Stimulated activated CD4-positive, alpha-beta T cell treated with anti-CD3 and anti-CD28 coated beads, Interleukin-15, amount 100 ng/mL, for 48 hours (primary cell): Measurements from ENCODE around the gene FBXO47.
A peak's percentile ranks its signal among the peaks of the same experiment; 100 is the strongest.

ENCODE experiments used
- DNase-seq, 2 donors: peaks; one replicate each; pipeline ENCODE4 v3.0.0-alpha.2; 2020; ENCODE audit warnings: low read depth in 2 of 2

The FBXO47 gene, protein sequence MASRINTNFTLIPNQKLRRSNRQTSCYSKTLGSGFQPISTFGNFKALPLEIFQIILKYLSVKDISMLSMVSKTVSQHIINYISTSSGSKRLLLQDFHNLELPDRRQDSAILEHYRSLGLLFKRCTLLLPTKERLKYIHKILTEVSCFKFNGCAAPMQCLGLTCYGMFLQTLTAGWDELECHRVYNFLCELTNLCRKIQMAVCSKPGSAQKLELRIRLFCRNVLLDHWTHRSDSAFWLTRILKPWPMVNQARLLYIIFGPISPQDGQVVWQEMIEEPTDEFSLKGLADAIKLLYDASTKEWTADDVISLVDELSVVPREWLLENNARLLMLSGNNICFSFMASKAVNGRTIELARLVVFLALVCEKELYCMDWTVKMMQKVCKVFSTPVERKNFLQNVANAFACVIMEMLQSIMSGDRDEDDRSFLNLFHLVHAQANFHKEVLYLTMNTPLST

DNA sequence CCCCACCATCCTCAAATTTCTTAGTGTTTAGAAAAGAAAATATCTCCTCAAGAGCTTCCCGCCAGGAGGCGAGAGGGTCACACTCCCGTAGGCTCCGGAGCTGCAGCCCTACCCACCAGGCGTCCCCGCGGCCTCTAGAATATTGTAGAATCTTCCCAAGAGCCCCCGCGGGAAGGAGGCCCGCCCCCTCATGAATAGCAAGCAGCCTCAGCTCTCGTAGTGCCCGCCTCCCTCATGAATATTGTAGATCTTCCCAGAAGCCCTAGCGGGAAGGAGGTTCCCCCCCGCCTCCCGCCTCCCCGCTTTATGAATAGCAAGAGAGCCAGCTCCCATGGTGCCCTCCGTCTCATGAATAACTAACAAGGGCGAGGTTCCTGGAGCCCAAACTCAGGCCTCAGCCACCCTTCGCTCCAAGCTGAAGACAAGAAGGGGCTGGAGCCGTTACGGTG lies at the start of gene FBXO47:
Gene FBXO47, minus strand, starts transcription at position 114 of the 449 bp plus-strand sequence. CDS start 4,378 bp downstream, outside the sequence.
- DNase-seq, result peak; percentile 75 to 79

DNA sequence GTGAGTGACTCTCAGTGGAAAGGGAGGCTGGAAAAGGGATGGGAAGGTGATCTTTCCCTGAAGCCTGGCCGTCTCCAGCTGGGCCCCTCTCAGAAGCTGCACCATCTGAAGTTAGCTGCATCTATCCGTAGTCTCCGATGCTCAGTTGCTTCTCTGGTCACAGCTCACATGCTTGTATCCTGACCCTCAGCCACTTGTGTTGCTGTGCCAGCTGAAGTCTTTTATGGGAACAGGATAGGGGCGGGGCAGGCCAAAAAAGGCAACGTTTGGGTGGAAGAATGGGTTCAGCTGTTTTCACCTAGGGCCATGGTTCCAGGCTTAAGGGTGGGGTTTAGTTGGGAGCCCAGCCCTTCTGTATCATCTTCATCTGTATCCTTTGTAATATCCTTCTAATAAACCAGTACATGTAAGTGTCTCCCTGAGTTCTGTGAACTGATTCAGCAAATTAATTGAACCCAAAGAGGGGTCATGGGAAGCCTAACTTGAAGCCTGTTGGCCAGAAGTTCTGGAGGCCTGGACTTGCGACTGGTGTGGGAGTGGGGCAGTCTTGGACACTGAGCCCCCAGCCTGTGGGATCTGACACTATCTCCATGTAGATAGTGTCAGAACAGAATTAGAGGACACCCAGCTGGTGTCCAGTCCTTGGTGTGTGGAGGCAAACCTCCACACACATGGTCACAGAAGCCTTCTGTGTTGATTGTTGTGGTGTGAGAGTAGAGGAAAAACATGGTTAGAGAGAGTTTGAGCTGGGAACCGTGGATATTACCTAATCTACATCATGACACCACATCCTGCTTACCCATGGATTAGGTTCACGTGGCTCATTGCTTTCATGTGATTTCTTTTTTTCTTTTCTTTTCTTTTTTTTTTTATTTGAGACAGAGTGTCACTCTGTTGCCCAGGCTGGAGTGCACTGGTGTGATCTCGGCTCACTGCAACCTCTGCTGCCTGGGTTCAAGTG lies 49.3 kb upstream of the FBXO47 start:
- DNase-seq, result no peak

DNA sequence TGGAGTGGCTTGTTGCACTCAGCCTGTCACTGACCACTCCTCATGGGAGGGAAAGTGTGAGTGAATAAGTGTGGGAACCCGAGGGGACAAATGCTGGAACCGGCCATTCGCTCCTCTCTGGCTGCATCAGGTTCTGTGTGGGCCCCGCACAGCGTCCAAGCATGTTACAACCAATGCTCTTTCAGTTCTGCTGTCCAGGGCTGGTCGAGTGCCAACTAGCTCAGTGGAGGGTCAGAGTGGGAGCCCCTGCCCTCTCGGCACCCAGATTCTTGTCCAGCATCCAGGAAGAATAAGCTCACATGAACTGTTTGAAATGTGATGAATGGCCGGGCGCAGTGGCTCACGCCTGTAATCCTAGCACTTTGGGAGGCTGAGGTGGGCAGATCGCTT lies 48.3 kb upstream of the FBXO47 start:
- DNase-seq, result no peak

DNA sequence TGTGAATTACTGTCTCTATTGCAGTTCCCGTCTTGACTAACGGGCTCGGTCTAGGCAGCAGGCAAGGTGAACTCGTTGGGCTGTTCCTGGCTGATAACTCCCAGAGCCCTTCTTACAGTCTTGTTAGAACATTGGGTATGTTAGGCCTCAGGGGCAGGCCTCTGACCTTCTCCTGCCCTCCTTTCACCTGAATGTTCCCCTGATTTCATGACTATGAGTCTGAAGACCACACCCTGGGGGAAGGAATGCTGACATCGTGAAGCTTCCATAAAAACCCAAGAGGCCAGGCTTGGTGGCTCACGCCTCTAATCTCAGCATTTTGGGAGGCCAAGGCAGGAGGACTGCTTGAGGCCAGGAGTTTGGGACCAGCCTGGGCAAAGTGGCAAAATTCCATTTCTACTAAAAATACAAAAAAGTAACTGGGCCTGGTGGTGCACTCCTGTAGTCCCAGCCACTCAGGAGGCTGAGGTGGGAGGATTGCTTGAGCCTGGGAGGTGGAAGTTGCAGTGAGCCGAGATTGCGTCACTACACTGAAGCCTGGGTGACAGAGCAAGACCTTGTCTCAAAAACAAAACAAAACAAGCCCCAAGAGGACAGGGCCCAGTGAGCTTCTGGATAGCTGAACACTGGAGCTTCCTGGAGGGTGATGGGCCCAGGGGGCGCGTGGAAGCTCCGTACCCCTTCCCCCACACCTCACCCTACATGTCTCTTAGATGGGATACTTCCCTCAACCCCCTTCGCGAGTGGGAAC lies 47.8 kb upstream of the FBXO47 start:
- DNase-seq, result no peak

DNA sequence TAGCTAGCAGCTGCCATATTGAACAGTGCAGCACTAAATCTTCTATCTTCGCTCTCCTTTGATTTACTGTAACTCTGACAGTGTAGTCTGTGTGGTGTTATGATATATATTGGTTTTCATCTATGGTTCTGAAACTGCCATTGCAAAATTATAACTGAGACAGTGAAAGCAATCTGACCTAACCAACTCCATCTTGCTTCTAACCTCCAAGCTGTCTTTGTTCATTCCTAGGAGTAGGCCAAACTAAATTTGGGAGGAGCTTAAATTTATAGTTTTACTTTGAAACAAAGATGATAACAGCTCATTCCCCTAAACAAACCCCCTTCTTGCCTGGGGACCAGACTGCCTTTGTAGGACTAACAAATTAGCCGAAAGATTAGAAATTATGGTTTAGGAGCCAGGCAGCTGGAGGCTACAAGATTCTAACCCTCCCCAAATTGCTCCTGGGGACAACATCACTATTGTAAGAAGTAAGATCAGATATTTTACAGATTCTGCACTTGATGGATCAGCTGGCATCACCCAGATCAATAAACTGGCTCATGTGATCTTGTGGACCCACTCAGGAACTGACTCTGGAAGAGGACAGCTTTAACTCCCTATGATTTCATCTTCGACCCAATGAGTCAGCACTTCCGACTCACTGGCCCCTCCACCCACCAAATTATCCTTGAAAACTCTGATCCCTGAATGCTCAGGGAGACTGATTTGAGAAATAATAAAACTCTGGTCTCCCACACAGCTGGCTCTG lies 47.0 kb upstream of the FBXO47 start:
- DNase-seq, result no peak

DNA sequence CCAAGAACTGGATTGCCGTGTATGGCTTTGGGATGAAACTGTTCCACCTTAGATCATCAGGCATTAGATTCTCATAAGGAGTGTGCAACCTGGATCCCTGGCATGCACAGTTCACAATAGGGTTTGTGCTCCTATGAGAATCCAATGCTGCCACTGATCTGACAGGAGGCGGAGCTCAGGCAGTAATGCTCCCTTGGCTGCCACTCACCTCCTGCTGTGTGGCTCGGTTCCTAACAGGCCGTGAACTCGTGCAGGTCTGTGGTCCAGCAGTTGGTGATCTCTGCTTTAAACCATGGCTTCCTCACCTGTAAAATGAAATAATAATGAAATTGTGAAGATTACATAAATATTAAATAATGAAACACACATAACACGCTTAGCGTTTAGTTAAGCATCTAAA lies 45.5 kb upstream of the FBXO47 start:
- DNase-seq, result no peak

DNA sequence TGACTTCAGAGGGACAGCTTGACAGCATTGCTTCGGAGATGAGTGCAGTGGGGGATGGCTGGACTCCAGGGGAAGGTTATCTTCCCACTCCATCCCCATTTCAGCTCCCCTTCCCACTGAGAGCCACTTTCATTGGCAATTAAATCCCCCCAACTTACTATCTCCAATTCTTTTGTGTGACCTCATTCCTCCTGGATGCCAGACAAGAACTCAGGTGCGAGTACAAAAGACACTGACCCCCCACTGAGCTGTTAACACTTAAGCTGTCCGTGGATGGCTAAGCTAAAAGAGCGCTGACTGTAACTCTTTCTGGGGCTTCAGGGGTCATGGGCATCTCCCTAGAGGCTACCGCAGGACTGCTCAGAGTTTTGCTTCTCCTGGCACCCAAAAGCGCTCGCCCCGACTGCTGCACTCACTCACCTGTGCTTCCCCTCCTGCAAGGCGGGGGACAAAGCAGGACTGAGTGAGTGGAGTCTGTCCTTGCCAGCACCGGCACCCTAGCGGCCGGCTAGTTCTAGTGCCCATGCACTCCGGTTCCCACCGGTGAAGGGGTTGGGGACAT lies 44.8 kb upstream of the FBXO47 start:
- DNase-seq, result no peak

DNA sequence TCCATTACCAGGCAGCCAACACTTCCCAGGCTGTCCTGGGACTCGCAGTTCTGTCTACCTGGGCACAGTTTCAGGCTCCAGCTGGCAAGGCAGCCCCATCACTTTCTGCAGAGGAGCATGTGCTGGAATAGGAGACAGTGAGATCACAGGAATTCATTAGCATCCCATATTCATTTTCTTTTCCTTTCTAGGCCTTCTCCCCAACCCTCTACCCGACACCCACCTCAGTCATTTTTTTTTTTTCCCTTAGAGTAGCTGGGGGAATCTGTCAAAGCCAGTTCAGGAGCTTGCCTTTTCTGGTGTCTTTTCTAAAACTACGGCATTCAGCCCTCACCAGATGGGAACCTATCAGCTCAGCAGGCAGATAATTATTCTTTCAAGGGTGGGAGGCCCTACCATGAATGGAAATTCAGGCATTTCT lies 42.4 kb upstream of the FBXO47 start:
- no peak for DNase-seq

DNA sequence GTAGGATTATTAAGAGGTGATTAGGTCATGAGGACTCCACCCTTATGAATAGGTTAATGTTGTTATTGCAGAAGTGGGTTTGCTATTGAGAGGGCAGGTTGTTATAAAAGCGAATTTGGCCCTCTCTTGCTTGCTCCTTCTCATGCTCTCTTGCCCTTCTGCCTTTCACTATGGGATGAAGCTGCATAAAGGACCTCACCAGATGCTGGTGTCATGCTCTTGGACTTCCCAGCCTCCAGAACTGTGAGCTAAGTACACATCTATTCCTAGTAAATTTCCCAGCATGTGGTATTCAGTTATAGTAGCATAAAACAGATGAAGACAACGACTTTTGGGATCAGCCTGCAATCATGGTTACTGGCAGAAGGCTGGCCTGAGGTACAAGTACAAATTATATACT lies 41.4 kb upstream of the FBXO47 start:
- no peak for DNase-seq

DNA sequence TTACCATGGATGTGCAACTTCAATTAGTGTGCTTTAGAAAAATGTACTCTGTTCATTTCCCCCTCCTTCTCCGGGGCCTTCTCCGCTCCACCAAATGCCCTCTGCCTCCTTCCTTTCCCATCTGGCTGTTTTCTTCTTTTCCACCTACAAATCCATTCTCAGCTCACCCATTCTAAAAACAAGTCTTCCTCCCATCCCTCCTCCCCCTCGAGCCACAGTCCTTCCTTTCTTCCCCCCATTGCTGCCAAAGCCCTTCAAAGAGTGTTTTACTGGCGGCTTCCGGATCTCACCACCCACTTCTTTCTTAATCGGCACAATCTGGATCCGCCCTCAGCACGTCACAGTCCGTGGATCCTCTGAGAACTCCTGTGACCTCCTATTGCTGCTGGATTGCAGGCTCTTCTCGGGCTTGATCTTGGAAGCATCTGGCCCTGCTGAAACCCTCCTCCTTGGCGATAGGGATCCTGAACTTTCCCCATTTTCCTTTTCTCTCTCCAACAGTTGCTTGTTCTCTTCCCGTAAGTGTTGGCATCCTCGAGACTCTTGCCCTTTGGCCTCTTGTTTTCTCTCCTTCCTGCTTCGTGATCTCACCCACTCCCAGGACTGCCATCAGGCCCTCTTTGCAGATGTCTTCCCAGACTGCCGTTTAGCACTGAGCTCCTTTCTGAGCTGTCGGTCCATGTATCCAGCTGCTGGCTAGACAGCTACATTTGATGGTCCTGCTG lies 36.0 kb upstream of the FBXO47 start:
- peak in 1 of 2 donors; percentile 23 for DNase-seq

DNA sequence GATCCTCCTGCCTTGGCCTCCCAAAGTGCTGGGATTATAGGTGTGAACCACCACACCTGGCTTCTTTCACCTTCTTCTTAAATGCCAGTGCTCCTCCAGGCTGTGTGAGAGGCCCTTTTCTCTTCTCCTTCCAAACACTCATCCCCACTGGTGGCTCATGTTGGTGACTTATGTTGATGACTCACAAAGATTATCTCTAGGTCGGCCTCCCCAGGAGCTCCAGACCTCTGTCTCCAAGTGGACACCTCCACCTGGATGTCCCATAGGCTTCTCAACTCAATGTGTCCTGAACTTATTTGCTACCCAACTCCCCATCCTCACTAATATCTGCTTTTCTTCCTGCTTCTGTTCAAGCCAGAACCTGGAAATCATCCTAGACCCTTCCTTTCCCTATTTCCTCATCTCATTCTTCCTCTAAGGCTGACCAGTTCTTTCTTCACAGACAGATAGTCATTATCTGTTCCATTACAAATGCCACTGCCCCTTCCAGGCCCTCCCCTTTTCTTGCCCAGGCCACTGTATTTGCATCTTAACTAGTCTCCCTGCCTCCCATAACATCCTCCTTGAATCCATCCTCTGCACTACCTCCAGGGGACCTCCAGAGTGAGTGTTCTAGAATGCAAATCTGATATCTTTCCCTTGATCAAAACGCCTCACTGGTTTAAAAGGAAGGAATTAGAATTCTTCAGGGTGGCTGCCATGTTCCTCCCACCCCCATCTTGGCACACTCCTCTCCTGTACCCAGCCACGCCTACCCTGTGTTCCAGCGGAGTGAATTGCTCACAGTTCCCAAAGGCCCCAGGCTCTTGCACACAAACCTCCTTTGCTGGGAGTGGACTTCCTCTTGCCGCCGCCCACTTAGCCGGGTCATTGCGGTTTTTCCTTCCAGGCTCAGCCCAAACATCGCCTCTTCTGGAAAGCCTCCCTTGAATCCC lies 34.8 kb upstream of the FBXO47 start:
- DNase-seq, result no peak

DNA sequence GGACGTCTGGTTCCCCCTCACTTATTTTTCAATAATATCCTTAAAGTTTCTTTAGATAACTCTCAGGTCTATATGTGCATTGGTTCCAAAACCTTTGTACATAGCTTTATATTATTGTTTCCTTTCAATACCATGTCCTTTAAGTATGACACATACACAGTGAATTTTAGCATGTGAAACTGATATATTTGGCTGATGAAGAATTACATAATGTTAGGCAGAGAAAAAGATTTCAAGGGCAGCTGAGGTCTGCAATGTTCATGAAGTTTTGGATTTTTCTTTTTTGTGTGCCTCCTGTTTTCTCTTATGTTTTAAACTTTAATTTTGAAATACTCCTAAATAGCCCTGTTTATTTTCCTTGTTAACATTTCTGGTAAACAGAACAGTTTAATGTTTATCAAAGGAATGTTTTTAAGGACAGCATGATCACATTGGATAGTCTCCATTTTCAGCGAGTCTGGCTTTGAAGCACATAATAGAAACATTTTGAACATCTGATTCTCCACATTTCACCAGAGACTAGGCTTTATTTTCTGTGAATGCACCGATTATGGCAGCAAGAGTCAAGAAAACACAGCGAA lies 32.9 kb upstream of the FBXO47 start:
- DNase-seq, result no peak

DNA sequence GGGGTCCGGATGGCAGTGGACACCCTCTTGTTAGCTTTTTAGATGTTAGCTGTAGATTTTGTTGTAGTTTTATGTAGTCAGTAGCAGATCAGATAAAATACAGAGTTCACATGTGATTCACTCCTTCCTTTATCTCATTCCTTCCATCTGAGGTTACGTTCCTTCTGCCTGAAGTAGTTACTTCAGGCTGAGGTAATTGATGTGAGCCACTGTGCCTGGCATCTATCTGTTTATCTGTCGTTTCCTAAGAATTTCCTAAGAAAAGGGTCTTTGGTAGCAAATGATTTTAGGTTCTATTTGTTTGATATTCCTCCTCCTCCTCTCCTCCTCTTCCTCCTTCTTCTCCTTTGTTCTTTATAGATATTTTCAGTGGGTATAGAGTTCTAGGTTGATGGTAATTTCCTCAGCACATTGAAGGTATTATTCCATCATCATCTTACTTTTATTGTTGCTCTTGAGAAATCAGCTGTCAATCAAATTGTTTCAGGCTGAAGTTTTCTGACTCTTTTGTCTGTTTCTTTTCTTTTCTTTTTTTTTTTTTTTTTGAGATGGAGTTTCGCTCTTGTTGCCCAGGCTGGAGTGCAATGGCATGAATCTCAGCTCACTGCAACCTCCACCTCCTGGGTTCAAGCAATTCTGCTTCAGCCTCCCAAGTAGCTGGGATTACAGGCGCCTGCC lies 29.6 kb upstream of the FBXO47 start:
- DNase-seq, result no peak

DNA sequence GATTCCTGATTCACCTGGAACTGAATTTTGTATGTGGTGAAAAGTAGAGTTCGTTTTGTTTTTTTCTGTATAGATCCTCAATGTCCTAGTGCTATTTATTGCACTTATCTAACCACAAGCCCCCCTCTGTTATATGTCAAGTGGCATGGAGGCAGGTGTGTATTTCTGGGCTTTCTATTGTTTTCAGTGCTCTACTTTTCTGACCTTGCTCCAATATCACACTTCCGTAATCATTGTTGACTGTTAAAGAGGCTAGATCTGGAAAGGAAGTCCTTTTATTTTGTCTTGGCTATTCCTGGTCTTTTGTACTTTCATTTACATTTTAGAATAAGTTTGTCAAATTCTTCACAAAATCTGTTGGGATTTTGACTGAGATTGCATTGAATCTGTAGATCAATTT lies 26.8 kb upstream of the FBXO47 start:
- DNase-seq, result no peak

DNA sequence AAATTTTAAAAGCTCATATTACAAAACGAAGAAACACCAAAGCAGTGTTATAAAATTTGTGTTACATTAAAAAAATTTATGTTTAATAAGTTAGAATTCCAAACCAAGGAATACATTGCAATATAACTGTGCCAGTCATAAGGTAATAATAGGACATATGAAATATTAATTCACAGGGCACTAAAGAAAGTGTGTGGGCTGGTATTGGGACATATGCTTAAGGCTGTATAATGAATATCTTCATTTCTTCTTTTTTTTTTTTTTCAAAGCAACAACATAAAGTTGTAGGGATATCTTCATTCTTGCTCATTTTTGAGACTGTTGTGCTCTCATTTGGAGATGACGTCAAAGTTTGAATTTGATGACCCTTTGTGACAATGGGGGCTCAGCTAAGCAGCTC lies 17.5 kb upstream of the FBXO47 start:
- DNase-seq, result no peak

DNA sequence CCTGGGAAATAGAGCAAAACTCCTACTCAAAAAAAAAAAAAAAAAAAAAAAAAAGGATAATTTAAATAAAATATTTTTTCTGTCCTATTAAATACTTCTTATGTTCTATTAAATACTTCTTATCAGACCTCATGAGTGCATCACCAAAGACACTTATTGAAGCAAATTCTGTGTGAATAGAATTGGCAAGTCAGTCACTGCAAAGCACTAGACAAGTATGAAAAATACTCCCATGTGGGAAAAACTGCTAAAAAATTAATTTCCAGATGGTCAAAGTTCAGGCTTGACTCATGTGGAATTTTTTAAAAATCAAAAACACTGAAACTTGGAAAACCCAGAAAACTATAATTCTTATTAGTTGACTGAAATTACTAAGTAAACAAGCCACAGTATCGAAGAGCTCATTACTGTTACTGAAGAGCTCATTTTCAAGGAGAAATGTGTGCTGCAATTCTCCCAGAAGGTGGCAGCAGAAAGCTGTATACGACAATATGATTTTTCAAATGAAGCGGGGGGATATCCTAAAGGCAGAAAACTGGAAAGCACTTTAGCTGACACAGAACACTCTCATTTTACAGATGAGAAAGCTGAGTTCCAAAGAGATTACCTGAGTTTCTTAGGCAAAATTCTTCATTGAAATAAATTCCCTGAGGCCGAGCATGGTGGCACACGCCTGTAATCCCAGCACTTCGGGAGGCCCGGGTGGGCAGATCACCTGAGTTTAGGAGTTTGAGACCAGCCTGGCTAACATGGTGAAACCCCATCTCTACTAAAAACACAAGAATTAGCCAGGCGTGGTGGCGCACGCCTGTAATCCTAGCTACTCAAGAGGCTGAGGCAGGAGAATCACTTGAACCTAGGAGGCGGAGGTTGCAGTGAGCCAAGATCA lies 15.9 kb upstream of the FBXO47 start:
- DNase-seq, result peak in 1 of 2 donors; percentile 14

DNA sequence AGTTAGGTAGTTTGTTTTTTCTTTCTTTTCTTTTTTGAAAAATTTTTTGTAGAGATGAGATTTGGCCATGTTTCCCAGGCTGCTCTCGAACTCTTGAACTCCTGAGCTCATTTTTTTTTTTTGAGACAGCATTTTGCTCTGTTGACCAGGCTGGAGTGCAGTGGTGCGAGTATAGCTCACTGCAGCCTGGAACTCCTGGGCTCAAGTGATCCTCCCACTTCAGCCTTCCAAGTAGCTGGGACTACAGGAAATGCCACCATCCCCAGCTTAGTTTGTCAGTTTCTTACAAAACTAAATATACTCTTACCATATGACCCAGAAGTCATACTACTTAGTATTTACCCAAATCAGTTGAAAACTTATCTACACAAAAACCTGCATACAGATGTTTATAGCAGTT lies 14.4 kb upstream of the FBXO47 start:
- no peak for DNase-seq
